ENCODE results near the gene ATP5MG.
A peak's percentile ranks its signal among the peaks of the same experiment; 100 is the strongest.

ATP5MG gene

GRCh38 chr11:118435290-118435892 lies 34.0 kb downstream of the ATP5MG start (continued):
- TF ChIP-seq PRDM10 (tag by site-specific recombination; IDR thresholded peaks at IDR 0.05) (peak; percentile 38; the same call in 1 of the 2 replicates), ZNF416 (tag by site-specific recombination; IDR thresholded peaks at IDR 0.05) (no peak), TRIM28 (IDR thresholded peaks at IDR 0.05; ENCODE audit: borderline replicate concordance, low read length) (no peak), SP7 (tag by site-specific recombination; IDR thresholded peaks at IDR 0.05) (peak; percentile 30), ZBTB26 (tag by site-specific recombination; optimal IDR thresholded peaks at IDR 0.05) (peak; percentile 62), ZXDB (tag by site-specific recombination; IDR thresholded peaks at IDR 0.05) (peak; percentile 39), ZFHX2 (tag by site-specific recombination; conservative IDR thresholded peaks at IDR 0.05) (peak; percentile 36; the same call in 1 of the 2 replicates), ZNF324 (tag by site-specific recombination; IDR thresholded peaks at IDR 0.05) (0 out of 2 replicates have a peak, but pooled peaks have one; percentile 19), HOXA7 (CRISPR knock-in tag; IDR thresholded peaks at IDR 0.05; ENCODE audit: borderline replicate concordance) (no peak), ZNF24 (tag by site-specific recombination; IDR thresholded peaks at IDR 0.05) (peak; percentile 15; the same call in 1 of the 2 replicates), ZFP69B (tag by site-specific recombination; IDR thresholded peaks at IDR 0.05) (no peak), ZNF394 (tag by site-specific recombination; IDR thresholded peaks at IDR 0.05; ENCODE audit: borderline replicate concordance) (no peak), ZNF341 (tag by site-specific recombination; IDR thresholded peaks at IDR 0.05; ENCODE audit: low read depth) (peak; percentile 85), KLF1 (tag by site-specific recombination; IDR thresholded peaks at IDR 0.05) (peak; percentile 42; the same call in 1 of the 2 replicates), BCL11B (tag by site-specific recombination; IDR thresholded peaks at IDR 0.05; ENCODE audit: low read depth) (peak; percentile 37; the same call in 1 of the 2 replicates), SP3 (tag by site-specific recombination; IDR thresholded peaks at IDR 0.05) (peak; percentile 60), ZBTB11 (tag by site-specific recombination; conservative IDR thresholded peaks at IDR 0.05; ENCODE audit: low read depth) (peak; percentile 31), ZNF366 (tag by site-specific recombination; conservative IDR thresholded peaks at IDR 0.05) (peak; percentile 77)
- TF ChIP-seq, protein P1, sequence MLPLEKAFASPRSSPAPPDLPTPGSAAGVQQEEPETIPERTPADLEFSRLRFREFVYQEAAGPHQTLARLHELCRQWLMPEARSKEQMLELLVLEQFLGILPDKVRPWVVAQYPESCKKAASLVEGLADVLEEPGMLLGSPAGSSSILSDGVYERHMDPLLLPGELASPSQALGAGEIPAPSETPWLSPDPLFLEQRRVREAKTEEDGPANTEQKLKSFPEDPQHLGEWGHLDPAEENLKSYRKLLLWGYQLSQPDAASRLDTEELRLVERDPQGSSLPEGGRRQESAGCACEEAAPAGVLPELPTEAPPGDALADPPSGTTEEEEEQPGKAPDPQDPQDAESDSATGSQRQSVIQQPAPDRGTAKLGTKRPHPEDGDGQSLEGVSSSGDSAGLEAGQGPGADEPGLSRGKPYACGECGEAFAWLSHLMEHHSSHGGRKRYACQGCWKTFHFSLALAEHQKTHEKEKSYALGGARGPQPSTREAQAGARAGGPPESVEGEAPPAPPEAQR (tag by site-specific recombination; IDR thresholded peaks at IDR 0.05), result no peak
- TF ChIP-seq, protein P2, sequence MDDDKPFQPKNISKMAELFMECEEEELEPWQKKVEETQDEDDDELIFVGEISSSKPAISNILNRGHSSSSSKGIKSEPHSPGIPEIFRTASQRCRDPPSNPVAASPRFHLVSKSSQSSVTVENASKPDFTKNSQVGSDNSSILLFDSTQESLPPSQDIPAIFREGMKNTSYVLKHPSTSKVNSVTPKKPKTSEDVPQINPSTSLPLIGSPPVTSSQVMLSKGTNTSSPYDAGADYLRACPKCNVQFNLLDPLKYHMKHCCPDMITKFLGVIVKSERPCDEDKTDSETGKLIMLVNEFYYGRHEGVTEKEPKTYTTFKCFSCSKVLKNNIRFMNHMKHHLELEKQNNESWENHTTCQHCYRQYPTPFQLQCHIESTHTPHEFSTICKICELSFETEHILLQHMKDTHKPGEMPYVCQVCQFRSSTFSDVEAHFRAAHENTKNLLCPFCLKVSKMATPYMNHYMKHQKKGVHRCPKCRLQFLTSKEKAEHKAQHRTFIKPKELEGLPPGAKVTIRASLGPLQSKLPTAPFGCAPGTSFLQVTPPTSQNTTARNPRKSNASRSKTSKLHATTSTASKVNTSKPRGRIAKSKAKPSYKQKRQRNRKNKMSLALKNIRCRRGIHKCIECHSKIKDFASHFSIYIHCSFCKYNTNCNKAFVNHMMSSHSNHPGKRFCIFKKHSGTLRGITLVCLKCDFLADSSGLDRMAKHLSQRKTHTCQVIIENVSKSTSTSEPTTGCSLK (tag by site-specific recombination; IDR thresholded peaks at IDR 0.05), result no peak
- TF ChIP-seq, protein P3, sequence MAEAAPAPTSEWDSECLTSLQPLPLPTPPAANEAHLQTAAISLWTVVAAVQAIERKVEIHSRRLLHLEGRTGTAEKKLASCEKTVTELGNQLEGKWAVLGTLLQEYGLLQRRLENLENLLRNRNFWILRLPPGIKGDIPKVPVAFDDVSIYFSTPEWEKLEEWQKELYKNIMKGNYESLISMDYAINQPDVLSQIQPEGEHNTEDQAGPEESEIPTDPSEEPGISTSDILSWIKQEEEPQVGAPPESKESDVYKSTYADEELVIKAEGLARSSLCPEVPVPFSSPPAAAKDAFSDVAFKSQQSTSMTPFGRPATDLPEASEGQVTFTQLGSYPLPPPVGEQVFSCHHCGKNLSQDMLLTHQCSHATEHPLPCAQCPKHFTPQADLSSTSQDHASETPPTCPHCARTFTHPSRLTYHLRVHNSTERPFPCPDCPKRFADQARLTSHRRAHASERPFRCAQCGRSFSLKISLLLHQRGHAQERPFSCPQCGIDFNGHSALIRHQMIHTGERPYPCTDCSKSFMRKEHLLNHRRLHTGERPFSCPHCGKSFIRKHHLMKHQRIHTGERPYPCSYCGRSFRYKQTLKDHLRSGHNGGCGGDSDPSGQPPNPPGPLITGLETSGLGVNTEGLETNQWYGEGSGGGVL (tag by site-specific recombination; IDR thresholded peaks at IDR 0.05), result peak; percentile 97
- TF ChIP-seq, protein P4, sequence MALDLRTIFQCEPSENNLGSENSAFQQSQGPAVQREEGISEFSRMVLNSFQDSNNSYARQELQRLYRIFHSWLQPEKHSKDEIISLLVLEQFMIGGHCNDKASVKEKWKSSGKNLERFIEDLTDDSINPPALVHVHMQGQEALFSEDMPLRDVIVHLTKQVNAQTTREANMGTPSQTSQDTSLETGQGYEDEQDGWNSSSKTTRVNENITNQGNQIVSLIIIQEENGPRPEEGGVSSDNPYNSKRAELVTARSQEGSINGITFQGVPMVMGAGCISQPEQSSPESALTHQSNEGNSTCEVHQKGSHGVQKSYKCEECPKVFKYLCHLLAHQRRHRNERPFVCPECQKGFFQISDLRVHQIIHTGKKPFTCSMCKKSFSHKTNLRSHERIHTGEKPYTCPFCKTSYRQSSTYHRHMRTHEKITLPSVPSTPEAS (tag by site-specific recombination; IDR thresholded peaks at IDR 0.05), result no peak
